GM21423 (cell line): ENCODE results near the gene KDM2B.
A peak's percentile ranks its signal among the peaks of the same experiment; 100 is the strongest.

Experiments
- ATAC-seq: cut with Tn5 transposase; IDR thresholded peaks from one replicate; pipeline ENCODE4 v1.9.1; 2021; ENCODE audit warnings: mild to moderate bottlenecking, moderate library complexity; ENCODE audit not compliant: unreplicated experiment

Gene KDM2B

GRCh38 chr12:121568518-121568917 is 12.3 kb downstream of the KDM2B start:
- ATAC-seq = no peak

DNA sequence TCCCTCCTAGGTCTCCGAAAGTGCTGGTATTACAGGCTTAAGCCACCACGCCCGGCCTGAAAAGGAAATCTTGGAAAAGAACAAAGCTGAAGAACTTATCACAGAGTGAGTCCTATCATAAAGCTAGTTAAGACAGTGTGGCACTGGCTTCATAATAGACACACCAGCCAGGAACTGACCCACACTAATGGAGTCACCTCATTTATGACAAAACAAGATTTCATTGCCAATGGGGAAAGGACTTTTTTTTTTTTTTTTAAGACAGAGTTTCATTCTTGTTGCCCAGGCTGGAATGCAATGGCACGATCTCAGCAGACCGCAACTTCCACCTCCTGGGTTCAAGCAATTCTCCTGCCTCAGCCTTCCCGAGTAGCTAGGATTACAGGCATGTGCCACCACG is 15.7 kb downstream of the KDM2B start:
- no peak for ATAC-seq

DNA sequence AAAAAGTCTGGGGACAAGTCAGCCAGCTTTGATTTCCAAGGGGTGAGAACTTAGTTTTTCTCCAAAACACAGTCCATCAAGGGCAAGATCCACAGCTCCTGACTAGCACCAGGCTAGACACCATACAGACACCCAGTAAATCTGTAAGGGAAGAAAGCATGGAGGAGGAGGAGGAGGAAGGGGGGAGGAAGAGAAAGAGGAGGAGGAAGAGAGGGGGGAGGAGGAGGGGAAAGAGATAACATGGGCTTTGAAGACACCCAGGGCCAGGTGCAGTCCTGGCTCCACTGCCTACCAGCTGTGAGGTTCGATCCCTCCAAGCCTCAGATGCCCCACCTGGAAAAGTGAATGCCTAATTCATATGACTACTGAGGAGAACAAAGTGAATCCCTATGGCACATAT is 18.3 kb downstream of the KDM2B start:
- ATAC-seq = no peak

DNA sequence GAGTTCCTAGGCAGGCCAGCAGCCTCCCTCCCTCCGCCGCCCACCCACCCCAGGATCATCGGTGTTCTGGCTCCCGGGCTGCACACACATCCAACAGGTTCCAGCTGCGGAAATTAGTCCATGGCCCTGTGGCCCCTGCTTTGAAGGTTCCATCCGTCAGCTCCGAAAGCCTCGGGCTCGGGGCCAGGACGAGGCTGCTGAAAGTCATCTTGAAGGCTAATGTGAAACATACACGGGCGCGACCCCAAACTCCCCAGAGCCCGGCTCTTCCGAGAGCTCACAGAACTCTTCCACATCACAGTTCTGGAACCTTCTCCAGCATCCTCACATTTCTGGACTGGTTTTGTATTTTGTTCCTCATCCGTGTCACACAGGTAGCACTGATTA is 19.8 kb downstream of the KDM2B start:
- ATAC-seq = no peak

DNA sequence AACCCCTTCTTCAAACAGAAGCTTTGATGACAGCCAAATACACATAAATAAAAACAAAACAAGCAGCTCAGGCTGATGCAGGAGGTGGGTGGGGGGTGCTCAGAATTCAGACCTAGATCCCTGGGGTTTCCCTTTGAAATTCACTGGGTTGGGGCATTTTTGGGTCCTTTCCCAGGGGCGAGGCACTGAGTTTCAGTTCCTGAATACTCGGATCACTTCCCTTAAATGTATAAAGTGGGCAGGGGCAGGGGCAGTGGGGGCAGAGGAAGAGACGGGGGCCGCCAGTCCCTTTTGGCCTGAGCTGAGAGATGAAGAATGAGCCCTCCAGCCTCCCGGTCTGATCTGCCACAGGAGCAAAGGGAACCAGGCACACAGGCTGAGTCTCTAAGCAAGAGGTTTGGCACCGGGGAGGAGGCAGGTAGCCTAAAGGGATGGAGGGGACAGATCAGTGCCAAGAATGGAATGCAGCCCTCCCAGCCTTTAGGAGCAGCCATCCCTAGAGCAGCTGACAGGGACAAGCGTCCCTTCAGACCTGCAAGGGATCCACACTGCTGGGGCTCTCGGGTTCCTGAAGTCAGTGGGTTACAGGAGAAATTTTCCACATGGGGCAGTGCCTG is 20.3 kb downstream of the KDM2B start:
- ATAC-seq = no peak

DNA sequence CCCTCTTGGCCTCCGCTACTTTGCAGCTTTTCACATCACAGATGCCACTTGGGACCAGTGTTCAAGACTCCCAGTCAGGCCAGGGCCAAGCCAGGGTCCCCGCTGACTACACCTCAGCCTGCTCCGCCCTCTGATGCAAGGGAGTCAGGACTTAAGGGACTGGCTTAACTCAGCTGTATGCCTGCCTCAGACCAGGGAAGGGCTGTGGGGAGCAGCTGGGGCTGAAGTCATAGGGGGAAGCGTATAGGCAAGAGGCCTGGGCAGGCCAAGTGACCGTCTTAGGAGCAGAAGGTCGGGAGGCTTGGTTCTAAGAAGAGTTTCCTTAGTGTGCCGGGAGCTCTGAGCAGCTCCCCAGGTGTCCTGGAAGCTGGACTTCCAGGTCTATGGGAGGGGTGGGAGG is 21.9 kb downstream of the KDM2B start:
- ATAC-seq = no peak

- ATAC-seq = no peak
Observed at GRCh38 chr12:121550974-121551634, 29.7 kb downstream of the KDM2B start.

DNA sequence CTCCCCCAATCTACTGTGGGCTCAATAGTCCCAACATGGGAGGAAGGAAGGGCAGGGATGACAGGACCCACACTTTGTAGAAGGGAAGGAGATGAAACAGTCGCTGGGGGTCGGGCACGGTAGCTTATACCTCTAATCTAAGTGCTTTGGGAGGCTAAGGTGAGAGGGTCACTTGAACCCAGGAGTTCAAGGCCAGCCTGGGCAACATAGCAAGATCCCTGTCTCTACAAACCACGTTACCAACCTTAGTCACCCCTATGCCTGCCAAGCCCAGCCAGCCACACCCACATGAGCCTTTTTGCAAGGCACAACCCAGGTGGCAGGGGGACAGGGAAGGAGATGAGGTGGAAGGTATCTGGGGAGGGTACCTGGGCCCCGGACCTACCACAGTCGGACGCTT is 31.7 kb downstream of the KDM2B start:
- ATAC-seq = no peak

GRCh38 chr12:121545480-121545879 is 35.3 kb downstream of the KDM2B start:
- no peak for ATAC-seq

GRCh38 chr12:121543786-121544185 is 37.0 kb downstream of the KDM2B start:
- no peak for ATAC-seq

- no peak for ATAC-seq
Observed at GRCh38 chr12:121539908-121540307, 40.9 kb downstream of the KDM2B start.

- ATAC-seq = no peak
Observed at GRCh38 chr12:121538699-121539061, 42.1 kb downstream of the KDM2B start.

DNA sequence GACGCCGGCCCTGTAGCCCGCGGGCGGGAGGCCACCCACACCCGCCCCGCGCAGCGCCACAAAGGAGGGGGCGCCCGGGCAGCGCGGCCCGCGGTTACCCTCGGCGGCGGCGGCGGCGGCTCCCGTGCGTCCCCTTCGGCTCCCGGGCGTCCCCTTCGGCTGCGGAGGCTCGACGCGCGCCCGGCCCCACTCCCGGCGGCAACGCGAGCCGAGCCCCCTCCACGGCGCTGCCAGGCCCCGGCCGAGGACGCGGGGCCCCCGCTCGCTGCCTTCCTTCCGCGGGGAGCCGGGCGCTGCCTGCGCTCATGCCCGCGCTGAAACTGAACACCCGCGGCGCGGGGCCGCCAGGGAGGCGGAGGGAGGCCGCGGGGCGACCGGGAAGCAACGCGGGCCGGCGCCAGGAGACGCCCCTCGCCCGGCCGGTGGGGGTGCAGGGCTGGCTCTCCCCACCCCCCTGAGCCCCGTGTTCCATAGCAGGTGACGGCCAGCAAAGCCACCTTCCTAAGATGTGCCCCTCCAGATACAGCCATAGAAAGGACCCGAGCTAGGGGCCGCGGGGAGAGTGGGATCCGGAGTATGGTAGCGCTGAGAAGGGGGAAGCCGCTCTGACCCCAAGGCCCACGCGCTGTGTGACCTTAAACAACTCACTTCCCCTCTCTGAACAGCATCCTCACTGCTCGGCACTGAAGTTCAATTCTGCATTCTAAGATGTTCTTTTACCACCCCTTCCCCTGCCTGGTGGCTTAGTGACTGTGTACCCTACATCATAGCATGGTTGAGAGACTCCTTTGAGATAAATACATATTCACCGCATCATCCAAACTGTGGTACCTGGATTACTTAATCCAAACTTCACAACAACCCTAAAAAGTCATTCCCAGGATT is 42.8 kb downstream of the KDM2B start:
- ATAC-seq = peak; percentile 16

- ATAC-seq = peak; percentile 62
Observed at GRCh38 chr12:121536899-121537813, 43.7 kb downstream of the KDM2B start.

GRCh38 chr12:121536054-121536898 is 44.5 kb downstream of the KDM2B start:
- ATAC-seq = peak; percentile 36

DNA sequence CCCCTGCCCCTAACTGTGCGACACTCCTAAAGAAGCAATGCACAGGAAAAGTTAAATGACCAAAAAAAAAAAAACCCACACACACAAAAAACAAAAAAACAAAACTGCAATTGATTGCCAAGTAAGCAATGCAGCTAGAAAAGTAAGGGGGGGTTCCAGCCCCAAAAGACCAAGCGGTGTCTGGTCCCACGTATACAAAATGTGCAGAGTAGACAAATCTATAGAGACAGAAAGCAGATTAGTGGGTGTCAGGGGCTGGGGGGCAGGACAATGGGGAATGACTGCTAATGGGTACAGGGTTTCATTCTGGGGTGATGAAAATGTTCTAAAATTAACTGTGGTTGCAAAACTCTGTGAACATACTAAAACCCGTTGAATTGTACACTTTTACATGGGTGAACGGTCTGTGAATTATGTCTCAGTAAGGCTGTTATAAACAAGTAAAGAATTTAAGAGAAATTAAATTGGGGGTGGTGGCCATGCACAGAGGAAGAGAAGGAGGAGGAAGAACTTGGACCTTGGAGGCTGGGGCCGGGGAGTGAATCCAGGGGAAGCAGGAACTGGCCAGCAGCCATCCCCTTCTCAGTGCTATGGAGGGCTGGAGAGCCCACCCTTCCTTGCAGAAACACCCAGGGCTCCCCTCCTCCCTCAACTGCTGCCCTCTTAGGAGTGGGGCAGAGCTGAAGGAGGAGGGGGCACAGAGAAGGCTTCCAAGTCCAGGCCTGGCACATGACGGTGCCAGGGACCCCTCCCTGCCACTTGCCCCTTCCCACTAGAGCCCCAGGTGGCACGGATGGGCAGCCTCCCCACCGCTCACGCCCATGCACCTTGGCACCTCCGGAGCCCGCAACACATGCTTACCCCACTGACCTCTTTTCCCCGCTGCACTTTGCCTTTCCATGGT is 45.4 kb downstream of the KDM2B start:
- no peak for ATAC-seq

DNA sequence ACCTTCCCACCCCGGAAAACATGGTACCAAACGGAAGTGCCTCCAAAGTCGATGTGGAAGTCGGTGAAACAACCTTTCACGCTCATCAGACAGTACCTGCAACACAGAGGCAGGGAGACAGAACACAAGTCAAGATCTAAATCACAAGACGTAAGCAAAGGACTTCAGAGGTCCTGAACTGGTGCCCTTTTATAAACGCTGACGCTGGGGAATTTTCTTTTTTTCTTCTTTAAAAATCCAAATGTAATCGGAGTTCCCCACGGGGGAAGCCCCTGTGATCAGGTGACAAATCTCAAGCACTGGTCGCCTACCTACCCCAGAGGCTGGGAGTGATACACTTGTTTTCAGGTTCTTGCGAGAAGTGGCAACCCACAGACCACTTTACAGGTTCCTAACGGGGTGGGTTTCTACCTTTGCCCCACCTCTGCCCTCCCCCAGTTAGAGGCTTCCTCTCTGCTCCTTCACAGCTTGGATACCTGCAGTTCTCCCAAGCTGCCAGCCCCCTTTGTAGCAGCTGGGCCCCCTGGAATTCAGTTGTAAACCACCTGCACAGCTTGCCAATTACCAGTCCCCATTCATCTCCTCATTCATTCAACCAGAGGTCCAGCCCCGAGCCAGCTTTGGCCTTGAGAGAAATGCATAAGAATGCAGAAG is 46.2 kb downstream of the KDM2B start:
- ATAC-seq = no peak

DNA sequence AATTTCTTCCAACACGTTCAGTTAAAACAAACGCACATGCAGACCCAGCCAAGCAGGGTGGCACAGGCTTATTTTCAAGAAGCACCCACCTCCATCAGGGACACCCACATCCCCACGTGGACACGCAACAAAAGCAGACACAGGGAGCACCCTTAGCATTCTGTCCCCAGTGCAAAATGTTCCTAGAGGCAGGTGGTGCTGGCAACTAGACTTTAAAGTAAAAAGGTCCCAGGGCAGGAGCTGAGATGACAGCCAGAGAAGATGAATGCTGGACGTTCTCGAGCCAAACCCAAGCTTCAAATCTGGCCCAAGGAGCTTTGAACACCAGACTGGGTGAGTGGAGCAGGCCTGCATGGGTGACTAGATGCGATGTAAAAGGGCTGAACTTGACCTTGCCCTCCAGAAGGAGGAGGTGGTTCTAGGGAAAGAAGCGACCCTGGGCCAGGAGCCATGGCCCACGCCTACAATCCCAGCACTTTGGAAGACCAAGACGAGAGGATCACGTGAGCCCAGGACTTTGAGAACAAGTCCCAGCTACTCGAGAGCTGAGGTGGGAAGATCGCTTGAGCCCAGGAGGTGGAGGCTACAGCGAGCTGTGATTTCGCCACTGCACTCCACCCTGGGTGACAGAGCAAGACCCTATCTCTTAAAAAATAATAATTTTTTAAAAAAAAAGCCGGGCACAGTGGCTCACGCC is 47.3 kb downstream of the KDM2B start:
- ATAC-seq = no peak
